Endometrium (tissue), 2 donors: Measurements from ENCODE around the gene ATXN2.

ENCODE experiments used
- FAIRE-seq: peaks from 2 replicates; lab custom pipeline; 2012; peaks lifted over from hg19 to GRCh38; lab: Jason Lieb, UNC
- donor health status: control.
- donor health status: control.

Gene ATXN2

GRCh38 chr12:111451649-111452129, 147.4 kb downstream of the ATXN2 start:
- no peak for FAIRE-seq

DNA sequence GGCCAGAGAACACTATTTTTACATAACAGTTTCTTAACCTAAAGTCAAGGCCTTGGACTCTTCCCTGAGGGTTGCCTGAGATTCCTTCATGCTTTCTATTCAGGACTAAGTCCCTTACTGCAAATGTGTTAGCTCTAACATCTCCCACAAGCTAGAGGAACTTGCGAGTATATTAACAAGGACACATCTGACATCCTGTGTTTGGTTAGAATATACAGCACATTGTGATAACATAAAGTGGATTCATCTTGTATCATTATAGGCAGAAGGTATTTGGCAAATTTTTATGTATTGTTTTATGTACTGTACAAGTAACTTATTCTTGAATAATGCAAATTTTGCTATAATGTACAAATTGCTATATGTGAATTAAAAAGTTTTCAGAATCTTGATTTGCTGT, 147.9 kb downstream of the ATXN2 start:
- FAIRE-seq, result no peak

GRCh38 chr12:111450676-111451075, 148.4 kb downstream of the ATXN2 start:
- no peak for FAIRE-seq

GRCh38 chr12:111448846-111449790, 150.0 kb downstream of the ATXN2 start:
- no peak for FAIRE-seq

- no peak for FAIRE-seq
Observed at GRCh38 chr12:111448266-111448830, 150.8 kb downstream of the ATXN2 start.

- no peak for FAIRE-seq
Observed at GRCh38 chr12:111447571-111448265, 151.4 kb downstream of the ATXN2 start.

- FAIRE-seq, result no peak
Observed at GRCh38 chr12:111446631-111447570, 152.2 kb downstream of the ATXN2 start.

- FAIRE-seq, result no peak
Observed at GRCh38 chr12:111445726-111446581, 153.2 kb downstream of the ATXN2 start.

GRCh38 chr12:111444925-111445725, 154.0 kb downstream of the ATXN2 start:
- FAIRE-seq, result no peak

DNA sequence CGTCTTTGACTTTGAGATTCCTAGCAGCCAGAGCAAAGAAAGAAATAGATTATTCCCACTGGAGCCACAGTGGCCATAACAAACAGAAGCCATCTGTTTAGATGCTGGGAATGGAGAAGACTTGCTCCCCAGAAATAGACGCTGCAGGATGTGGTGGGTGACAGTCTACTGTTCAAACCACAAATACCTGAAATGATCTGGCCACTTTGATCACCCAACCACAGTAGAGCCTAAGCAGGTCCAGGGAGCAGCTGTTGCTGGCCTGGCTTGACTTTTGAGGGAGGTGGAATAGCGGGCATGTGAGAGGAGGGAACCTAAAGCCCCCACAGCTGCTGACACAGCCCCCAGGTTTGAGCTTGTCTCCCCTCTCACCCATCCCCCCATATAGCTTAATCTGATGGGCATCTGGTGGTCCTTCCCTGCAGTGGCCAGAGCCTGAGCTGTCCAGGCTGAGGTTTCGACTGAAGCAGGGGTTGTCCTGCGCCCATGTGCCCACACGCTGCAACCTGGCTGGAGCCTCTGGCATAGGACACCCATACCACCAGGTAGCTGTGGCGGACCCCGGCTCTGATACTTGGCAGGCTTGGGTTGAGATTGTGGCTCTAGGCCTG, 154.7 kb downstream of the ATXN2 start:
- no peak for FAIRE-seq

GRCh38 chr12:111443586-111443985, 155.5 kb downstream of the ATXN2 start:
- FAIRE-seq, result no peak

- FAIRE-seq, result no peak
Observed at GRCh38 chr12:111443086-111443485, 156.0 kb downstream of the ATXN2 start.

DNA sequence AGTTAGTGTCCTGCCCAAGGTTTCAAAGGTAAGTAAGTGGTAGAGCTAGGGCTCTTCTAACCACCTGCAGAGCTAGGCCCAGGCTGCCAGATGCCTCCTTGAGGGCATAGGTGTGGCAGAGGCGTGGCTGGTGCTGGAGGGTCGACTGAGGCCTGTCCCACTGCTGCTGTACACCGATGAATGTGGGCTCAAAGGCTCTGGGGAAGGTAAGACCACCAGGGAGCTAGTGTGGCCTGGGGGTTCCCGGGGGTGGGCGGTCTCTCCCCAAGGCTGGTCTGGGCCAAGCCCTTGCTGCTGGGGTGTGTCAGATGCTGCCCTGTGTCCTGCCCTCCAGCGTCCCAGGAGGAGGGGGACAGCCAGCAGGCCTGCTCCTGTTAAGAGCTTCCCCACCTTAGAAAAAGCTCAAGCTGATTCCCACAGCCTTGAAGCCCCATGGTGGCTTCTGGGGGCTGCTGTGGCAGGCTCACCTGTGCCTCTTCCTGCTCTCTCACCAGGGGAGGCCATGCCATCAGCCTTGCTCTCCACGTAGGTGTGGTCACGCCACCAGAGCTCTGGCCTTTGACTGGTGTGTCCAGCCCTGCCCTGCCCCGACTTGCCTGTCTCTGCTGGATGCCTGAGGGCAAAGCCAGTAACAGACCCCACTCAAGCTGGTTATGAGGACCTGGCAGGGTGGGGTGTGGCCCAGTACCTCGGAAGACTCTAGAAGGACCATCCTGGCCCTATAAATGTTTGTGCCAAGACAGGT, 156.6 kb downstream of the ATXN2 start:
- no peak for FAIRE-seq

DNA sequence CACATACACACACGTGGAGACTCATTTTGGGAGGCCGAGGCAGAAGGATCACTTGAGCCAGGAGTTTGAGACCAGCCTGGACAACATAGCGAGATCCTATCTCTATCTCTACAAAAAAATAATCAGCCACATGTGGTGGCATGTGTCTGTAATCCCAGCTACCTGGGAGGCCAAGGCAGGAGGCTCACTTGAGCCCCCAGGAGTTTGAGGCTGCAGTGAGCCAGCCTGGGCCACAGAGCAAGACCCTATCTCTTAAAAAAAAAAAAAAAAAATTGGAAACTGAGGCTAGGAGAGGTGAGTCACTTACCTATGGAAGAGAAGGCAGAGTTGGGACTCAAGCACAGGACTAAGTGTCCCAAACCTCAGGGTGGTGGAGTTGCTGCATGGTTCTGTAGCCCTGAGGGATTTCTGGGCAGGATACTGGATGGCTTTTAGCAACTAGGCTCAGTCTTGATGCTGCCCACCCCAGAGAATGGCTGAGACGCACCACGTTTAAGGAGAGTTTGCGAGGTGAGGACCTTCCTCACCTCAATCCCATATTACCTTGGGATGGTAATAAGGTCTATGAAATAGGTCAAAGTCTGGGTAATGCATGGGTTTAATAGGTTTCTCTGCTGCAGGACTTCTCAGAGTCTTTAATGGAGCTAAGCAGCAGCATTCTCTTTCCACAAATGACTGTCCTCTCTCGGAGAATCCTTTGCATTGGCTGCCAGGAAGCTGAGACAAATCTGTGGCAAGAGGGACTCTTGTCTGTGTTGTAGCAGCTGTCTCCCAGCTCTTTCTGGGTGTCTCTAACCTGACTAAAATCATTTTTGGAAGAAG, 157.8 kb downstream of the ATXN2 start:
- no peak for FAIRE-seq

GRCh38 chr12:111440631-111441030, 158.5 kb downstream of the ATXN2 start:
- no peak for FAIRE-seq

- no peak for FAIRE-seq
Observed at GRCh38 chr12:111440152-111440551, 159.0 kb downstream of the ATXN2 start.

- no peak for FAIRE-seq
Observed at GRCh38 chr12:111439657-111440151, 159.4 kb downstream of the ATXN2 start.

DNA sequence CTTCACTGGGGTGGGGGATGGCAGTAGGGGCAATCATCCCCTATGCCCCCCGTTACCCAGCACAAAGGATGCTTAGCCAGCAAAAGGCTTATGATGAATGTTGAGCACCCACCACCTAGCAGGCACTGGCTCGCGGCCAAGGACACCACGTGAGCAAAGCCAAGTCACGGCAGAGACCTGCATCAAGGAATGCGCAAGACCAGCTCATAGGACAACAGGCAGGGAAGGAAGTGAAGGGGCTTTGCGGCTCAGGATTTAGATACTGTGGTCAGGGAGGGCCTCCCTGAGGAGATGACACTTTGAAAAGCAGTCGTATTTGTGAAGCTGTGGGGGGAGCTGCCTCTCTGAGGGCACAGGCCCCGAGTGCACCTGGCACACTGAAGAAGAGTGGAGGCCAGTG, 160.6 kb downstream of the ATXN2 start:
- no peak for FAIRE-seq
